GM12878 (cell line): ENCODE measurements around the gene PTPRN2. TPM values are rescaled to one million over a fixed set of nuclear protein-coding genes. Genes with fewer than 3 reads are reported as not detected.

Experiments
- ATAC-seq: fragments of 200-7000 bp; cut with Tn5 transposase; 3 replicates; pipeline ENCODE4 v1.9.1; 2020; ENCODE audit warnings: mild to moderate bottlenecking, moderate library complexity
- BruUV-seq: library from RNA; stranded (reverse); fragments of 400-500 nt; replicated peaks from 2 replicates; lab custom pipeline; 2021; lab: Mats Ljungman, UMichigan
- CTCF ChIA-PET: fragments of 300-600 bp; sonication (Branson Sonifier 250); formaldehyde crosslinking; extraction: SDS; loops from one replicate; lab custom pipeline; 2021; ENCODE audit warnings: inconsistent platforms; lab: Yijun Ruan, JAX
- POLR2A ChIA-PET: fragments of 350-600 bp; formaldehyde crosslinking; extraction: SDS; loops from one replicate; lab custom pipeline; 2021; ENCODE audit warnings: inconsistent platforms; lab: Charles Lee
- RAD21 ChIA-PET: fragments of 300-600 bp; sonication (Branson Sonifier 250); formaldehyde crosslinking; loops from one replicate; lab custom pipeline; 2023; ENCODE audit warnings: antibody characterized with exemption; ENCODE audit not compliant: unreplicated experiment; lab: Charles Lee
- SMC1A ChIA-PET: fragments of 300-600 bp; sonication (Branson Sonifier 250); formaldehyde crosslinking; loops from one replicate; lab custom pipeline; 2023; ENCODE audit not compliant: unreplicated experiment, uncharacterized antibody; lab: Charles Lee
- DNase-seq: peaks from one replicate; pipeline ENCODE4 v3.0.0-alpha.2; 2011; ENCODE audit warnings: low read depth, low spot score
- FAIRE-seq: peaks from 3 replicates; lab custom pipeline; 2011; peaks lifted over from hg19 to GRCh38; lab: Jason Lieb, UNC
- H2AFZ ChIP-seq: 2 replicates; pipeline ENCODE4 v1.6.0; 2011; ENCODE audit warnings: low read depth, low read length, control low read depth; ENCODE audit not compliant: control insufficient read depth
- H3K27ac ChIP-seq: 2 replicates; pipeline ENCODE4 v1.5.1; 2011; ENCODE audit warnings: control low read depth; ENCODE audit not compliant: control insufficient read depth, insufficient read depth
- H3K27me3 ChIP-seq, 2 experiments: replicated peaks in 1 of 2; 2 replicates each; pipeline versions ENCODE4 v1.6.0 to v1.6.1; 2011; ENCODE audit warnings: low read length in 1 of 2; ENCODE audit not compliant: control insufficient read depth in 2 of 2, insufficient read depth in 2 of 2
- H3K36me3 ChIP-seq, 2 experiments: 2 replicates each; pipeline ENCODE4 v1.5.1; 2011; ENCODE audit warnings: low read length in 1 of 2; ENCODE audit not compliant: control insufficient read depth in 2 of 2, insufficient read depth in 2 of 2
- H3K4me1 ChIP-seq: 2 replicates; pipeline ENCODE4 v1.6.1; 2011; ENCODE audit warnings: mild to moderate bottlenecking, low read length, moderate library complexity, mixed read lengths; ENCODE audit not compliant: control insufficient read depth, insufficient read depth
- H3K4me2 ChIP-seq: 2 replicates; pipeline ENCODE4 v1.6.0; 2011; ENCODE audit warnings: control low read depth; ENCODE audit not compliant: control insufficient read depth, insufficient read depth
- H3K4me3 ChIP-seq: fragments of 200-600 bp; sonication (generic); 2 replicates; pipeline ENCODE4 v1.5.1; 2016
- H3K79me2 ChIP-seq: 2 replicates; pipeline ENCODE4 v1.6.0; 2011; ENCODE audit warnings: low read length; ENCODE audit not compliant: control insufficient read depth, insufficient read depth
- H3K9ac ChIP-seq: 2 replicates; pipeline ENCODE4 v1.8.0; 2011; ENCODE audit warnings: low read length, control low read depth, mixed read lengths; ENCODE audit not compliant: control insufficient read depth, insufficient read depth
- H3K9me3 ChIP-seq: replicated peaks from 3 replicates; pipeline ENCODE4 v1.5.1; 2011; ENCODE audit warnings: mild to moderate bottlenecking, low read length; ENCODE audit not compliant: control insufficient read depth, insufficient read depth
- H4K20me1 ChIP-seq: 2 replicates; pipeline ENCODE4 v1.6.0; 2011; ENCODE audit not compliant: control insufficient read depth, insufficient read depth
- CBX3 ChIP-seq: fragments of 200-600 bp; sonication (generic); IDR thresholded peaks from 2 replicates; pipeline ENCODE4 v1.6.1; 2016; ENCODE audit warnings: low read depth, borderline replicate concordance
- IKZF1 ChIP-seq: fragments of 450-650 bp; conservative IDR thresholded peaks from 2 replicates; pipeline ENCODE4 v1.6.1; 2017; ENCODE audit warnings: antibody characterized with exemption, mild to moderate bottlenecking
- IKZF2 ChIP-seq, 2 experiments: fragments of 450-650 bp; IDR thresholded peaks; 2 replicates each; pipeline ENCODE4 v1.6.1; 2017; ENCODE audit warnings: mild to moderate bottlenecking in 2 of 2, moderate library complexity in 2 of 2
- IRF4 ChIP-seq: IDR thresholded peaks from 2 replicates; pipeline ENCODE4 v1.6.1; 2011; ENCODE audit warnings: low read depth, low read length
- MEF2A ChIP-seq: IDR thresholded peaks from 2 replicates; pipeline ENCODE4 v1.6.1; 2011; ENCODE audit warnings: low read depth, mild to moderate bottlenecking, low read length, moderate library complexity; ENCODE audit not compliant: insufficient read depth
- MTA3 ChIP-seq: IDR thresholded peaks from 2 replicates; pipeline ENCODE4 v1.6.1; 2012; ENCODE audit warnings: low read length, inconsistent platforms, borderline replicate concordance
- NBN ChIP-seq: fragments of 450-650 bp; IDR thresholded peaks from 2 replicates; pipeline ENCODE4 v1.6.1; 2016
- NR2F1 ChIP-seq: fragments of 450-650 bp; conservative IDR thresholded peaks from 2 replicates; pipeline ENCODE4 v1.6.1; 2017; ENCODE audit warnings: mild to moderate bottlenecking
- POLR2AphosphoS2 ChIP-seq: IDR thresholded peaks from 2 replicates; pipeline ENCODE4 v1.6.1; 2011; ENCODE audit warnings: low read depth, mild to moderate bottlenecking, low read length, improper control_type of control experiment, moderate library complexity
- RAD51 ChIP-seq: fragments of 450-650 bp; IDR thresholded peaks from 2 replicates; pipeline ENCODE4 v1.6.1; 2016; ENCODE audit warnings: moderate library complexity, mild to moderate bottlenecking, inconsistent platforms
- WGBS: methylation state at CpG from one replicate; pipeline ENCODE4 v1.1.6; 2016; ENCODE audit warnings: low lambda C conversion rate; ENCODE audit not compliant: insufficient replicate concordance, insufficient coverage; ENCODE audit errors: missing lambda C conversion rate; 5-methylcytosine and 5-hydroxymethylcytosine counted together
- in situ Hi-C: fragments of 300-500 bp; cut with MboI; formaldehyde crosslinking; loops from 9 replicates; pipeline ENCODE4 v1.14.3; 2018; ENCODE audit warnings: mixed read lengths
- intact Hi-C: fragments of 100-400 bp; cut with micrococcal nuclease; formaldehyde crosslinking; loops from one replicate; pipeline ENCODE4 v1.14.2; 2022; ENCODE audit not compliant: unreplicated experiment
- polyA plus RNA-seq, 11 experiments: library from polyadenylated mRNA; depleted of rRNA in 4 of 11; unstranded in 6 of 11; stranded (reverse) in 5 of 11; fragments of >200 nt; fragmentation: Nextera tagmentation in 4 of 11; fragmentation: Illumina TruSeq in 1 of 11; extraction: Ambion mirVana in 4 of 11; extraction: Trizol in 1 of 11; gene quantifications; 1 replicate in 1 of 11; 2 replicates in 10 of 11; pipeline versions ENCODE4 v1.2.1 to v1.2.3, GENCODE V29; 2011 to 2016; ENCODE audit warnings: inconsistent platforms in 2 of 11, missing spikeins in 2 of 11, low read depth in 1 of 11
- total RNA-seq, 4 experiments: library from RNA; depleted of rRNA in 3 of 4; stranded (reverse); fragments of >200 nt in 3 of 4; fragmentation: Illumina TruSeq in 1 of 4; extraction: Trizol in 1 of 4; gene quantifications; 2 replicates each; pipeline versions ENCODE4 v1.2.1 to v1.2.3, GENCODE V29; 2013 to 2021
- TF ChIP-seq, protein P1 (sequence below): fragments of 450-650 bp; IDR thresholded peaks from 2 replicates; pipeline ENCODE4 v1.6.1; 2017; ENCODE audit warnings: mild to moderate bottlenecking, moderate library complexity

Gene PTPRN2
- total and polyA plus RNA-seq, 10 of the 15 experiments (the other 5 are each of a cell fraction or from before 2014, with no cell fraction given) = 5.4 TPM; not detected in 9

DNA sequence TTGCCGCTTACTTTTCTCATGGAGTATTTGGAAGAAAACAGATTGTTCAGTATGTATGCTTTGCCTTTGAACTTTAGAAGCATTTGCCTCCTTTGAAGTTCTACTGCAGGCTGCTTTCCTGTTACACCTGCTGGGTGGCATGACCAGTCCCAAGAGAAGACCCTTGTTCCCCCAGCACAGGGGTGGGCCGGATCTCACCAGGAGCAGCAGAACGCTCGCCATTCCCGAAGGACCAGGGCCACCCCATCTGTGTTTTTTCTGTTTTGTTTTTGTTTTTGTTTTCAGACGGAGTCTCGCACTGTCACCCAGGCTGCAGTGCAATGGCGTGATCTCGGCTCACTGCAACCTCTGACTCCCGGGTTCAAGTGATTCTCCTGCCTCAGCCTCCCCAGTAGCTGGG, 493.6 kb downstream of the PTPRN2 start:
- FAIRE-seq = no peak
- SMC1A ChIA-PET = no interaction called here

More for the DNA sequence above, 493.6 kb downstream of the PTPRN2 start:
- Histone ChIP-seq H3K36me3 (no peaks in the 10 kb centered on the region), H3K27ac (no peak overlapping the region), H3K27me3 (no peaks in the 10 kb centered on the region), H2AFZ (no peak overlapping the region), H3K9ac (no peak overlapping the region), H3K9me3 (no peaks in the 10 kb centered on the region; the same call in 2 of the 3 replicates), H3K4me2 (no peak overlapping the region), H4K20me1 (no peaks in the 10 kb centered on the region), H3K79me2 (no peaks in the 10 kb centered on the region), H3K4me3 (no peak overlapping the region), H3K4me1 (no peaks in the 10 kb centered on the region)
- intact Hi-C loops (no loop called here), in situ Hi-C loops (no loop called here)
- DNase-seq (no peak), ATAC-seq (no peak)
- ChIA-PET CTCF (no interaction called here), RAD21 (no interaction called here), POLR2A (no interaction called here)
- WGBS = 53% methylated on average over 10 of the region's 10 CpGs
- no TSS peak for BruUV-seq
- no peak for TF ChIP-seq MTA3
- TF ChIP-seq CBX3 = no peak
- TF ChIP-seq POLR2AphosphoS2 = no peak
- TF ChIP-seq MEF2A = no peak
- no peak for TF ChIP-seq RAD51
- TF ChIP-seq IRF4 = no peak
- no peak for TF ChIP-seq IKZF1
- TF ChIP-seq NR2F1 = no peak
- no peak for TF ChIP-seq IKZF2 (IDR thresholded peaks at IDR 0.05)
- TF ChIP-seq, protein P1, sequence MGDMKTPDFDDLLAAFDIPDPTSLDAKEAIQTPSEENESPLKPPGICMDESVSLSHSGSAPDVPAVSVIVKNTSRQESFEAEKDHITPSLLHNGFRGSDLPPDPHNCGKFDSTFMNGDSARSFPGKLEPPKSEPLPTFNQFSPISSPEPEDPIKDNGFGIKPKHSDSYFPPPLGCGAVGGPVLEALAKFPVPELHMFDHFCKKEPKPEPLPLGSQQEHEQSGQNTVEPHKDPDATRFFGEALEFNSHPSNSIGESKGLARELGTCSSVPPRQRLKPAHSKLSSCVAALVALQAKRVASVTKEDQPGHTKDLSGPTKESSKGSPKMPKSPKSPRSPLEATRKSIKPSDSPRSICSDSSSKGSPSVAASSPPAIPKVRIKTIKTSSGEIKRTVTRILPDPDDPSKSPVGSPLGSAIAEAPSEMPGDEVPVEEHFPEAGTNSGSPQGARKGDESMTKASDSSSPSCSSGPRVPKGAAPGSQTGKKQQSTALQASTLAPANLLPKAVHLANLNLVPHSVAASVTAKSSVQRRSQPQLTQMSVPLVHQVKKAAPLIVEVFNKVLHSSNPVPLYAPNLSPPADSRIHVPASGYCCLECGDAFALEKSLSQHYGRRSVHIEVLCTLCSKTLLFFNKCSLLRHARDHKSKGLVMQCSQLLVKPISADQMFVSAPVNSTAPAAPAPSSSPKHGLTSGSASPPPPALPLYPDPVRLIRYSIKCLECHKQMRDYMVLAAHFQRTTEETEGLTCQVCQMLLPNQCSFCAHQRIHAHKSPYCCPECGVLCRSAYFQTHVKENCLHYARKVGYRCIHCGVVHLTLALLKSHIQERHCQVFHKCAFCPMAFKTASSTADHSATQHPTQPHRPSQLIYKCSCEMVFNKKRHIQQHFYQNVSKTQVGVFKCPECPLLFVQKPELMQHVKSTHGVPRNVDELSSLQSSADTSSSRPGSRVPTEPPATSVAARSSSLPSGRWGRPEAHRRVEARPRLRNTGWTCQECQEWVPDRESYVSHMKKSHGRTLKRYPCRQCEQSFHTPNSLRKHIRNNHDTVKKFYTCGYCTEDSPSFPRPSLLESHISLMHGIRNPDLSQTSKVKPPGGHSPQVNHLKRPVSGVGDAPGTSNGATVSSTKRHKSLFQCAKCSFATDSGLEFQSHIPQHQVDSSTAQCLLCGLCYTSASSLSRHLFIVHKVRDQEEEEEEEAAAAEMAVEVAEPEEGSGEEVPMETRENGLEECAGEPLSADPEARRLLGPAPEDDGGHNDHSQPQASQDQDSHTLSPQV = no peak
- TF ChIP-seq NBN = no peak
